ENCODE results near the gene ALKBH2.

Gene ALKBH2

GRCh38 chr12:109084425-109084824 is 8.8 kb downstream of the ALKBH2 start:
- no peak for ATAC-seq
- TF ChIP-seq CREB5 (CRISPR knock-in tag; IDR thresholded peaks at IDR 0.05; ENCODE audit: low read depth) = no peak
- no peak for TF ChIP-seq ZFP3 (CRISPR knock-in tag; IDR thresholded peaks at IDR 0.05)
- TF ChIP-seq ZFP30 (CRISPR knock-in tag; IDR thresholded peaks at IDR 0.05) = no peak
- no peak for TF ChIP-seq OSR1 (CRISPR knock-in tag; IDR thresholded peaks at IDR 0.05)
- TF ChIP-seq ZNF565 (CRISPR knock-in tag; conservative IDR thresholded peaks at IDR 0.05; ENCODE audit: low read depth) = no peak

- ATAC-seq = no peak
- TF ChIP-seq GLIS3 (CRISPR knock-in tag; IDR thresholded peaks at IDR 0.05) = no peak
- TF ChIP-seq TCF4 (CRISPR knock-in tag; IDR thresholded peaks at IDR 0.05; ENCODE audit: borderline replicate concordance) = no peak
- no peak for TF ChIP-seq ESRRG (CRISPR knock-in tag; IDR thresholded peaks at IDR 0.05)
- TF ChIP-seq ZNF70 (CRISPR knock-in tag; IDR thresholded peaks at IDR 0.05) = no peak
- no peak for TF ChIP-seq ZC3H10 (CRISPR knock-in tag; IDR thresholded peaks at IDR 0.05)
- no peak for TF ChIP-seq TOX (CRISPR knock-in tag; IDR thresholded peaks at IDR 0.05; ENCODE audit: borderline replicate concordance)
- no peak for TF ChIP-seq POU6F1 (CRISPR knock-in tag; IDR thresholded peaks at IDR 0.05; ENCODE audit: borderline replicate concordance, low read depth)
- no peak for TF ChIP-seq BACH2 (CRISPR knock-in tag; IDR thresholded peaks at IDR 0.05; ENCODE audit: borderline replicate concordance)
- no peak for TF ChIP-seq SNAI2 (CRISPR knock-in tag; IDR thresholded peaks at IDR 0.05)
- no peak for TF ChIP-seq ZNF565 (CRISPR knock-in tag; conservative IDR thresholded peaks at IDR 0.05; ENCODE audit: low read depth)
- no peak for TF ChIP-seq ARNTL (CRISPR knock-in tag; IDR thresholded peaks at IDR 0.05; ENCODE audit: borderline replicate concordance, low read depth)
- TF ChIP-seq RARB (CRISPR knock-in tag; IDR thresholded peaks at IDR 0.05) = no peak
- TF ChIP-seq ZFP3 (CRISPR knock-in tag; IDR thresholded peaks at IDR 0.05) = no peak
Observed at GRCh38 chr12:109082751-109083150, 10.5 kb downstream of the ALKBH2 start.

GRCh38 chr12:109074866-109075265 is 18.4 kb downstream of the ALKBH2 start:
- no peak for TF ChIP-seq CREB5 (CRISPR knock-in tag; IDR thresholded peaks at IDR 0.05; ENCODE audit: low read depth)
- TF ChIP-seq RARB (CRISPR knock-in tag; IDR thresholded peaks at IDR 0.05) = no peak
- no peak for TF ChIP-seq ARNTL (CRISPR knock-in tag; IDR thresholded peaks at IDR 0.05; ENCODE audit: borderline replicate concordance, low read depth)
- peak; percentile 48; the same call in 1 of the 2 replicates for TF ChIP-seq ZNF8 (CRISPR knock-in tag; IDR thresholded peaks at IDR 0.05)
- no peak for ATAC-seq

GRCh38 chr12:109069307-109070271 is 23.7 kb downstream of the ALKBH2 start:
- no peak for TF ChIP-seq GLIS3 (CRISPR knock-in tag; IDR thresholded peaks at IDR 0.05)
- TF ChIP-seq CSRNP3 (CRISPR knock-in tag; IDR thresholded peaks at IDR 0.05) = no peak
- TF ChIP-seq ZFP3 (CRISPR knock-in tag; IDR thresholded peaks at IDR 0.05) = no peak
- no peak for TF ChIP-seq TCF4 (CRISPR knock-in tag; IDR thresholded peaks at IDR 0.05; ENCODE audit: borderline replicate concordance)
- no peak for TF ChIP-seq BACH2 (CRISPR knock-in tag; IDR thresholded peaks at IDR 0.05; ENCODE audit: borderline replicate concordance)
- TF ChIP-seq TSHZ2 (CRISPR knock-in tag; IDR thresholded peaks at IDR 0.05) = no peak
- ATAC-seq = no peak
